ENCODE data around the gene CHSY3.

DNA sequence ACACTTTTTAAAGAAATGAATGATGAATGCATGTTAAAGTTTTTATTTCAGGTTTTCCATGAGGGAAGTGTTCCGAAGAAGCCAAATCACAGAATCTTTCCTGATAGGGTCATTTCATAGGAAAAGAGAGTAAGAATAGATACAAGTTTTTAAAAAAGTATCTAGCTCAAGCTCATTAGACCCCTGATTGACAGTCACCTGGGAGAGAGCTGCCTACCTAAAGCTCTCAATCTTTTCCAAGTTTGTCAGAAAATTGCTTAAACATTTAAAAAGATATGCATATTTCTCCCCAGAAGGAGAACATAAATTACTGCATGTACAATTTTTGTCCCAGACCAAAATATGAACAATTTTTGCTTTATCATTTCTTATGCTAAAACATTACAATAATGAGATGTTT is 47.9 kb upstream of the CHSY3 start:
- no peak for TF ChIP-seq EZH2 (IDR thresholded peaks at IDR 0.05; ENCODE audit: low read depth, unreplicated experiment)
- TF ChIP-seq, protein P1, sequence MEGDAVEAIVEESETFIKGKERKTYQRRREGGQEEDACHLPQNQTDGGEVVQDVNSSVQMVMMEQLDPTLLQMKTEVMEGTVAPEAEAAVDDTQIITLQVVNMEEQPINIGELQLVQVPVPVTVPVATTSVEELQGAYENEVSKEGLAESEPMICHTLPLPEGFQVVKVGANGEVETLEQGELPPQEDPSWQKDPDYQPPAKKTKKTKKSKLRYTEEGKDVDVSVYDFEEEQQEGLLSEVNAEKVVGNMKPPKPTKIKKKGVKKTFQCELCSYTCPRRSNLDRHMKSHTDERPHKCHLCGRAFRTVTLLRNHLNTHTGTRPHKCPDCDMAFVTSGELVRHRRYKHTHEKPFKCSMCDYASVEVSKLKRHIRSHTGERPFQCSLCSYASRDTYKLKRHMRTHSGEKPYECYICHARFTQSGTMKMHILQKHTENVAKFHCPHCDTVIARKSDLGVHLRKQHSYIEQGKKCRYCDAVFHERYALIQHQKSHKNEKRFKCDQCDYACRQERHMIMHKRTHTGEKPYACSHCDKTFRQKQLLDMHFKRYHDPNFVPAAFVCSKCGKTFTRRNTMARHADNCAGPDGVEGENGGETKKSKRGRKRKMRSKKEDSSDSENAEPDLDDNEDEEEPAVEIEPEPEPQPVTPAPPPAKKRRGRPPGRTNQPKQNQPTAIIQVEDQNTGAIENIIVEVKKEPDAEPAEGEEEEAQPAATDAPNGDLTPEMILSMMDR (conservative IDR thresholded peaks at IDR 0.05; ENCODE audit: low read depth in 2 of 2) = no peak

All from GM23338 (cell line).